H9 (cell line): ENCODE results near the gene BRF1. TPM values are rescaled to one million over a fixed set of nuclear protein-coding genes. Genes with fewer than 3 reads are reported as not detected.

Experiments
- DNase-seq: peaks from one replicate; pipeline ENCODE4 v3.0.0-alpha.2; 2017
- H2AFZ ChIP-seq: one replicate; pipeline ENCODE4 v1.6.1; 2013; ENCODE audit warnings: mild to moderate bottlenecking, low read length, control low read depth, moderate library complexity
- H2AK5ac ChIP-seq: 2 replicates; pipeline ENCODE4 v1.6.1; 2013; ENCODE audit warnings: low read length, control low read depth, mixed read lengths; ENCODE audit not compliant: insufficient read length
- H2BK120ac ChIP-seq: one replicate; pipeline ENCODE4 v1.6.1; 2013; ENCODE audit warnings: low read depth, mild to moderate bottlenecking, low read length, control low read depth, inconsistent platforms; ENCODE audit not compliant: poor library complexity, severe bottlenecking
- H2BK12ac ChIP-seq: 2 replicates; pipeline ENCODE4 v1.6.1; 2013; ENCODE audit warnings: low read length, control low read depth, mixed read lengths, low read depth; ENCODE audit not compliant: insufficient read length
- H2BK15ac ChIP-seq: 2 replicates; pipeline ENCODE4 v1.6.1; 2013; ENCODE audit warnings: low read depth, low read length, control low read depth
- H2BK20ac ChIP-seq: one replicate; pipeline ENCODE4 v1.6.1; 2013; ENCODE audit warnings: low read depth, mild to moderate bottlenecking, low read length, control low read depth, inconsistent platforms; ENCODE audit not compliant: poor library complexity, severe bottlenecking
- H2BK5ac ChIP-seq: 2 replicates; pipeline ENCODE4 v1.6.1; 2013; ENCODE audit warnings: low read length, control low read depth, mixed read lengths; ENCODE audit not compliant: insufficient read length
- H3K14ac ChIP-seq: 2 replicates; pipeline ENCODE4 v1.6.1; 2013; ENCODE audit warnings: low read length, control low read depth; ENCODE audit not compliant: insufficient read depth
- H3K18ac ChIP-seq: 2 replicates; pipeline ENCODE4 v1.6.1; 2013; ENCODE audit warnings: low read depth, mild to moderate bottlenecking, mixed read lengths, low read length, control low read depth; ENCODE audit not compliant: insufficient read length
- H3K23ac ChIP-seq: 2 replicates; pipeline ENCODE4 v1.6.1; 2013; ENCODE audit warnings: low read length, control low read depth, mixed read lengths, low read depth; ENCODE audit not compliant: insufficient read length
- H3K23me2 ChIP-seq: 2 replicates; pipeline ENCODE4 v1.6.1; 2013; ENCODE audit warnings: low read depth, mild to moderate bottlenecking, mixed read lengths, low read length, control low read depth; ENCODE audit not compliant: insufficient read length, poor library complexity, severe bottlenecking
- H3K27ac ChIP-seq: 2 replicates; pipeline ENCODE4 v1.5.1; 2013; ENCODE audit warnings: low read length, control low read depth, mixed read lengths, low read depth; ENCODE audit not compliant: insufficient read length
- H3K27me3 ChIP-seq: 2 replicates; pipeline ENCODE4 v1.6.1; 2013; ENCODE audit warnings: low read length, control low read depth, inconsistent platforms; ENCODE audit not compliant: insufficient read depth
- H3K4ac ChIP-seq: 2 replicates; pipeline ENCODE4 v1.6.1; 2013; ENCODE audit warnings: low read depth, mild to moderate bottlenecking, control low read depth, inconsistent platforms, low read length, moderate library complexity
- H3K4me1 ChIP-seq: 2 replicates; pipeline ENCODE4 v1.6.1; 2013; ENCODE audit warnings: low read length, control low read depth, inconsistent platforms; ENCODE audit not compliant: insufficient read depth
- H3K4me2 ChIP-seq: 2 replicates; pipeline ENCODE4 v1.6.1; 2013; ENCODE audit warnings: low read length, control low read depth, mixed read lengths; ENCODE audit not compliant: insufficient read length, insufficient read depth
- H3K56ac ChIP-seq: 2 replicates; pipeline ENCODE4 v1.6.1; 2013; ENCODE audit warnings: low read depth, mild to moderate bottlenecking, mixed read lengths, low read length, control low read depth; ENCODE audit not compliant: insufficient read length
- H3K79me1 ChIP-seq: 2 replicates; pipeline ENCODE4 v1.6.1; 2013; ENCODE audit warnings: low read depth, mild to moderate bottlenecking, moderate library complexity, low read length, control low read depth, inconsistent platforms; ENCODE audit not compliant: insufficient read depth, poor library complexity, severe bottlenecking
- H3K79me2 ChIP-seq: 2 replicates; pipeline ENCODE4 v1.6.1; 2013; ENCODE audit warnings: low read length, control low read depth, inconsistent platforms; ENCODE audit not compliant: insufficient read depth
- H3K9ac ChIP-seq: 2 replicates; pipeline ENCODE4 v1.6.1; 2013; ENCODE audit warnings: low read length, control low read depth, mixed read lengths; ENCODE audit not compliant: insufficient read length; ENCODE audit errors: extremely low read depth
- H3K9me3 ChIP-seq: one replicate; pipeline ENCODE4 v1.6.1; 2013; ENCODE audit warnings: low read depth, low read length, inconsistent platforms; ENCODE audit not compliant: control insufficient read depth
- H3T11ph ChIP-seq: one replicate; pipeline ENCODE4 v1.6.1; 2013; ENCODE audit warnings: mild to moderate bottlenecking, low read length, control low read depth, inconsistent platforms
- H4K20me1 ChIP-seq: one replicate; pipeline ENCODE4 v1.6.1; 2013; ENCODE audit not compliant: control insufficient read depth, insufficient read length, insufficient read depth
- H4K5ac ChIP-seq: 2 replicates; pipeline ENCODE4 v1.6.1; 2013; ENCODE audit warnings: low read depth, mild to moderate bottlenecking, mixed read lengths, low read length, control low read depth; ENCODE audit not compliant: insufficient read length
- H4K8ac ChIP-seq: replicated peaks from 2 replicates; pipeline ENCODE4 v1.6.1; 2013; ENCODE audit warnings: low read length, control low read depth, mixed read lengths, low read depth; ENCODE audit not compliant: insufficient read length
- H4K91ac ChIP-seq: 2 replicates; pipeline ENCODE4 v1.6.1; 2013; ENCODE audit warnings: low read depth, mild to moderate bottlenecking, moderate library complexity, mixed read lengths, low read length, control low read depth; ENCODE audit not compliant: insufficient read length
- H3K27ac Mint-ChIP-seq, 3 experiments: 2 replicates in 2 of 3; 3 replicates in 1 of 3; pipeline ENCODE4 v1.8.0; 2020 to 2021; ENCODE audit warnings: mixed read lengths in 3 of 3, mild to moderate bottlenecking in 1 of 3, moderate library complexity in 1 of 3
- H3K27me3 Mint-ChIP-seq: 2 replicates; pipeline ENCODE4 v1.8.0; 2021; ENCODE audit warnings: low read depth, mild to moderate bottlenecking, moderate library complexity, mixed read lengths
- H3K36me3 Mint-ChIP-seq, 3 experiments: 2 replicates in 2 of 3; 3 replicates in 1 of 3; pipeline ENCODE4 v1.8.0; 2020 to 2021; ENCODE audit warnings: low read depth in 3 of 3, mixed read lengths in 3 of 3; ENCODE audit not compliant: insufficient read depth in 1 of 3
- H3K4me1 Mint-ChIP-seq, 2 experiments: 2 replicates each; pipeline ENCODE4 v1.8.0; 2020; ENCODE audit warnings: mixed read lengths in 2 of 2
- H3K4me3 Mint-ChIP-seq, 2 experiments: 2 replicates in 1 of 2; 3 replicates in 1 of 2; pipeline ENCODE4 v1.8.0; 2020 to 2021; ENCODE audit warnings: mild to moderate bottlenecking in 2 of 2, mixed read lengths in 2 of 2, moderate library complexity in 1 of 2
- H3K9me3 Mint-ChIP-seq, 2 experiments: 2 replicates in 1 of 2; 3 replicates in 1 of 2; pipeline ENCODE4 v1.8.0; 2020; ENCODE audit warnings: mild to moderate bottlenecking in 2 of 2, mixed read lengths in 2 of 2, moderate library complexity in 1 of 2
- CTCF ChIP-seq: fragments of 200-600 bp; sonication (generic); conservative IDR thresholded peaks from 3 replicates; pipeline ENCODE4 v1.8.0; 2021; ENCODE audit warnings: antibody characterized with exemption, mild to moderate bottlenecking
- WGBS: extraction: QIAGEN DNeasy Blood & Tissue Kit; methylation state at CpG from one replicate; pipeline ENCODE4 v1.1.7; 2013; ENCODE audit warnings: missing lambda C conversion rate, low lambda C conversion rate, mixed read lengths; ENCODE audit not compliant: insufficient read length; ENCODE audit errors: extremely low coverage; 5-methylcytosine and 5-hydroxymethylcytosine counted together
- total RNA-seq: library from RNA; stranded (reverse); gene quantifications from 2 replicates; pipeline ENCODE4 v1.2.1, GENCODE V29; 2021

BRF1 gene
- total RNA-seq, 1 experiment from 2014 or later, result 28.3 TPM

- Histone ChIP-seq H3K4ac (no peak overlapping the region), H3K14ac (no peak overlapping the region), H3K27ac (no peak overlapping the region), H3K9ac (no peak overlapping the region), H3K27me3 (no peaks in the 10 kb centered on the region), H4K91ac (no peak overlapping the region), H2BK12ac (no peak overlapping the region), H3K79me1 (no peaks in the 10 kb centered on the region), H3K18ac (no peak overlapping the region), H4K5ac (no peak overlapping the region), H2BK5ac (no peak overlapping the region), H2BK20ac (no peak overlapping the region), H4K20me1 (no peaks in the 10 kb centered on the region), H3K23ac (no peak overlapping the region), H3K4me2 (no peak overlapping the region), H2BK15ac (no peak overlapping the region), H2AFZ (no peak overlapping the region), H3K9me3 (no peaks in the 10 kb centered on the region), H2BK120ac (no peak overlapping the region), H3T11ph (no peak overlapping the region), H2AK5ac (no peak overlapping the region), H4K8ac (no peak overlapping the region), H3K56ac (no peak overlapping the region), H3K4me1 (no peaks in the 10 kb centered on the region), H3K79me2 (no peaks in the 10 kb centered on the region), H3K23me2 (no peaks in the 10 kb centered on the region)
- H3K27me3 Mint-ChIP-seq, result peaks cover 13% of the 10 kb centered on the region
- H3K9me3 Mint-ChIP-seq, result no peaks in the 10 kb centered on the region
- DNase-seq, result no peak
- no peak overlapping the region for H3K4me3 Mint-ChIP-seq
- WGBS, result no CpG with 5 or more reads among the region's 6 CpGs
- no peaks in the 10 kb centered on the region for H3K36me3 Mint-ChIP-seq
- no peak overlapping the region for H3K27ac Mint-ChIP-seq
- peaks cover 0 to 3% of the 10 kb centered on the region in 2 experiments; a peak in 3 of 4 replicates for H3K4me1 Mint-ChIP-seq
- no peak for TF ChIP-seq CTCF
Observed at GRCh38 chr14:105203701-105204100, 97.1 kb downstream of the BRF1 start.
